SK-N-SH treated with all-trans-retinoic acid at 6 μM for 48 hours (cell line): ENCODE data around the gene KRTAP10-3.

Source experiments
- ATAC-seq: fragments of 200-7000 bp; cut with Tn5 transposase; 3 replicates; pipeline ENCODE4 v1.9.1; 2020; ENCODE audit warnings: mild to moderate bottlenecking, moderate library complexity
- ARNTL ChIP-seq: fragments of 450-650 bp; formaldehyde crosslinking; IDR thresholded peaks from 2 replicates; pipeline ENCODE4 v1.5.0; 2020; ENCODE audit warnings: low read depth, mild to moderate bottlenecking, moderate library complexity, borderline replicate concordance
- BACH2 ChIP-seq: fragments of 250-450 bp; sonication (Bioruptor Pico); IDR thresholded peaks from 2 replicates; pipeline ENCODE4 v1.9.0; 2021; ENCODE audit warnings: mild to moderate bottlenecking, borderline replicate concordance
- CREB5 ChIP-seq: fragments of 250-450 bp; sonication (Bioruptor Pico); IDR thresholded peaks from 2 replicates; pipeline ENCODE4 v1.5.1; 2020; ENCODE audit warnings: low read depth, mild to moderate bottlenecking, moderate library complexity
- CSDC2 ChIP-seq: fragments of 250-450 bp; sonication (Bioruptor Pico); IDR thresholded peaks from 2 replicates; pipeline ENCODE4 v1.5.0; 2020; ENCODE audit warnings: mild to moderate bottlenecking, moderate library complexity
- CSRNP3 ChIP-seq: fragments of 250-450 bp; sonication (Bioruptor Pico); IDR thresholded peaks from 2 replicates; pipeline ENCODE4 v1.5.1; 2021; ENCODE audit warnings: mild to moderate bottlenecking, moderate library complexity
- ISL1 ChIP-seq: fragments of 250-450 bp; sonication (Bioruptor Pico); IDR thresholded peaks from 2 replicates; pipeline ENCODE4 v2.1.2; 2022; ENCODE audit warnings: mild to moderate bottlenecking, moderate library complexity
- OSR1 ChIP-seq: fragments of 250-450 bp; sonication (Bioruptor Pico); IDR thresholded peaks from 2 replicates; pipeline ENCODE4 v1.8.0; 2022; ENCODE audit warnings: moderate library complexity, mild to moderate bottlenecking, inconsistent platforms
- PATZ1 ChIP-seq: fragments of 250-450 bp; sonication (Bioruptor Pico); IDR thresholded peaks from 2 replicates; pipeline ENCODE4 v1.8.0; 2020; ENCODE audit warnings: mild to moderate bottlenecking, moderate library complexity, borderline replicate concordance
- POU6F1 ChIP-seq: fragments of 250-450 bp; sonication (Bioruptor Pico); IDR thresholded peaks from 2 replicates; pipeline ENCODE4 v1.8.0; 2021; ENCODE audit warnings: low read depth, mild to moderate bottlenecking, moderate library complexity, borderline replicate concordance
- PPARA ChIP-seq: fragments of 250-450 bp; sonication (Bioruptor Pico); IDR thresholded peaks from 2 replicates; pipeline ENCODE4 v1.5.0; 2020; ENCODE audit warnings: mild to moderate bottlenecking, borderline replicate concordance
- RARB ChIP-seq: fragments of 250-450 bp; sonication (Bioruptor Pico); IDR thresholded peaks from 2 replicates; pipeline ENCODE4 v1.8.0; 2021; ENCODE audit warnings: mild to moderate bottlenecking, moderate library complexity
- SNAI2 ChIP-seq: fragments of 250-450 bp; sonication (Bioruptor Pico); IDR thresholded peaks from 2 replicates; pipeline ENCODE4 v1.5.0; 2020; ENCODE audit warnings: mild to moderate bottlenecking, moderate library complexity
- TCF4 ChIP-seq: fragments of 250-450 bp; sonication (Bioruptor Pico); IDR thresholded peaks from 2 replicates; pipeline ENCODE4 v1.8.0; 2021; ENCODE audit warnings: mild to moderate bottlenecking, moderate library complexity, borderline replicate concordance
- TOX ChIP-seq: fragments of 250-450 bp; sonication (Bioruptor Pico); IDR thresholded peaks from 2 replicates; pipeline ENCODE4 v1.8.0; 2021; ENCODE audit warnings: mild to moderate bottlenecking, moderate library complexity, borderline replicate concordance
- TSHZ2 ChIP-seq: fragments of 250-450 bp; sonication (Bioruptor Pico); IDR thresholded peaks from 2 replicates; pipeline ENCODE4 v1.5.0; 2020; ENCODE audit warnings: mild to moderate bottlenecking, moderate library complexity
- ZC3H10 ChIP-seq: fragments of 250-450 bp; sonication (Bioruptor Pico); IDR thresholded peaks from 2 replicates; pipeline ENCODE4 v1.5.1; 2021; ENCODE audit warnings: mild to moderate bottlenecking, moderate library complexity
- ZFP3 ChIP-seq: fragments of 250-450 bp; sonication (Bioruptor Pico); IDR thresholded peaks from 2 replicates; pipeline ENCODE4 v1.5.0; 2020; ENCODE audit warnings: mild to moderate bottlenecking, moderate library complexity
- ZNF565 ChIP-seq: fragments of 450-650 bp; formaldehyde crosslinking; conservative IDR thresholded peaks from 2 replicates; pipeline ENCODE4 v1.5.0; 2020; ENCODE audit warnings: low read depth, mild to moderate bottlenecking, moderate library complexity
- ZNF70 ChIP-seq: fragments of 450-650 bp; formaldehyde crosslinking; IDR thresholded peaks from 2 replicates; pipeline ENCODE4 v1.5.0; 2020; ENCODE audit warnings: mild to moderate bottlenecking, moderate library complexity
- ZNF8 ChIP-seq: fragments of 450-650 bp; formaldehyde crosslinking; IDR thresholded peaks from 2 replicates; pipeline ENCODE4 v1.5.0; 2020; ENCODE audit warnings: mild to moderate bottlenecking, moderate library complexity

Gene KRTAP10-3

GRCh38 chr21:44530221-44530902, 28.2 kb downstream of the KRTAP10-3 start:
- no peak for ATAC-seq
- TF ChIP-seq TOX (CRISPR knock-in tag) (no peak), ZNF70 (CRISPR knock-in tag) (no peak), ZC3H10 (CRISPR knock-in tag) (no peak), POU6F1 (CRISPR knock-in tag) (no peak), ZNF8 (CRISPR knock-in tag) (no peak), ZNF565 (CRISPR knock-in tag) (no peak), PPARA (CRISPR knock-in tag) (no peak), SNAI2 (no peak), TCF4 (no peak), ZFP3 (CRISPR knock-in tag) (no peak), CSDC2 (CRISPR knock-in tag) (no peak), PATZ1 (no peak), CREB5 (CRISPR knock-in tag) (no peak), OSR1 (no peak), TSHZ2 (CRISPR knock-in tag) (no peak)

- ATAC-seq = no peak; the same call in 2 of the 3 replicates
- TF ChIP-seq ZNF565 (CRISPR knock-in tag) = no peak
- no peak for TF ChIP-seq BACH2 (CRISPR knock-in tag)
- no peak for TF ChIP-seq ARNTL (CRISPR knock-in tag)
- no peak for TF ChIP-seq CREB5 (CRISPR knock-in tag)
Observed at GRCh38 chr21:44529503-44530125, 29.0 kb downstream of the KRTAP10-3 start.

GRCh38 chr21:44529011-44529421, 29.6 kb downstream of the KRTAP10-3 start:
- ATAC-seq = no peak
- TF ChIP-seq TOX (CRISPR knock-in tag) (no peak), CSRNP3 (CRISPR knock-in tag) (no peak), TCF4 (no peak), ISL1 (no peak), ZNF70 (CRISPR knock-in tag) (no peak), ZNF8 (CRISPR knock-in tag) (no peak), RARB (no peak), CREB5 (CRISPR knock-in tag) (no peak), CSDC2 (CRISPR knock-in tag) (no peak)
